C4-2B (cell line): Measurements from ENCODE around the gene SH3RF3.
A peak's percentile ranks its signal among the peaks of the same experiment; 100 is the strongest.

ENCODE experiments used
- H3K27ac ChIP-seq: fragments of 450-650 bp; 2 replicates; pipeline ENCODE4 v1.5.1; 2017
- CTCF ChIP-seq: fragments of 450-650 bp; conservative IDR thresholded peaks from 2 replicates; pipeline ENCODE4 v1.5.1; 2017; ENCODE audit warnings: mild to moderate bottlenecking
- ZFX ChIP-seq: fragments of 450-650 bp; IDR thresholded peaks from 2 replicates; pipeline ENCODE4 v1.6.1; 2017

SH3RF3 gene

GRCh38 chr2:109513749-109514588 lies 385.0 kb downstream of the SH3RF3 start:
- H3K27ac ChIP-seq: no peak overlapping the region
- no peak for TF ChIP-seq CTCF
- no peak for TF ChIP-seq ZFX

- no peak overlapping the region for H3K27ac ChIP-seq
- no peak for TF ChIP-seq CTCF
- TF ChIP-seq ZFX: no peak
These were observed 385.9 kb downstream of the SH3RF3 start for GRCh38 chr2:109514857-109515256.

- TF ChIP-seq ZFX (no peak), CTCF (peak; percentile 94)
- no peak overlapping the region for H3K27ac ChIP-seq
These were observed 387.6 kb downstream of the SH3RF3 start for GRCh38 chr2:109516445-109517117.

- H3K27ac ChIP-seq: no peak overlapping the region
- TF ChIP-seq ZFX (no peak), CTCF (no peak)
These were observed 388.3 kb downstream of the SH3RF3 start for GRCh38 chr2:109517118-109517889.

GRCh38 chr2:109519513-109519912 lies 390.5 kb downstream of the SH3RF3 start:
- TF ChIP-seq ZFX: no peak
- no peak for TF ChIP-seq CTCF

GRCh38 chr2:109521233-109522062 lies 392.4 kb downstream of the SH3RF3 start:
- no peak for TF ChIP-seq CTCF
- no peak for TF ChIP-seq ZFX
- H3K27ac ChIP-seq: no peak overlapping the region

More at GRCh38 chr2:109519513-109519912, 390.5 kb downstream of the SH3RF3 start:
- H3K27ac ChIP-seq: no peak overlapping the region
